ENCODE data around the gene SLC49A4.

SLC49A4 gene

DNA sequence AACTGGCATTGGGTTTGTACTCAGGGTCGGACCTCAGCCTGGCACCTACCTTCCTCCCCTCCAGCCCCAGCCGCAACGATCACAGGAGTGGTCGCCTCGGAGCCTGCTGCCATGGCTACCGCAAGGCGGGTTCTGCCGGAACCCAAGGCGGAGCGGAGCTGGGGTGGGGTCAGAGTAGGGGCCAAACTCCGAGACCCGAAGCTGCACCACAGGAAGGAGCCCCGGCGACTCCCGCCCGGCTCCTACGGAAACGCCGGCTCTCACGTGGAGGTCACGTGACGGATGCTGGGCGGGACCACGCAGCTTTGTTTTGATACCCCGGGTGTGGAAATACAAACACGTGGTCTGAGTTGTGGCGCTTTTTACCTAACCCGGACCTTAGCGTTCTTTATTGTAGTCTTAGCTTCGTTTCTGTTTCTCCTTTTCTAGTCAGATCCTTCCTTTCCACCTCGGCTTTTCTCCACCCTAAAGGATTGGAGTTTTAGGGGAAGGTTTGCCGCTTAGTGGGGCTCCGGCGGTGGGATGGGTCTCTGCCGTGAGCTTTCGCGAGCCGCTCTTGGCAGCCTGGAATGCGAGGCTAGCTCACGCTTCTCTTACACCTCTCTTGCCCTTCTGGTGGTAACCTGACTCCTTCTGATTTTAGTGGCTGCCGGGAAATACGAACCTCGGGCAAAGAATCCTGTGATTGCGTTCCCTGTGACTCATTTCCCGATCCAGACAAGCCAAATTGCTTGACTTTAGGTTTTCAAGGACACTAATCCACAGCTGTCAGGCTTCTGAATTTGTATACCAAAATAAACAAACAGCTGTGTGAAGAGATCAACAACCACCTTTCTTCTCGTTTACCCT is 1.1 kb upstream of the SLC49A4 start, which contains the start of gene HSPBAP1:
Gene HSPBAP1, minus strand, starts transcription at position 264 of the 849 bp plus-strand sequence. Its CDS starts 151 bp downstream, at position 113.
- ATAC-seq (replicated peaks; ENCODE audit: extremely low read depth, poor library complexity, severe bottlenecking) (peak; percentile 78), DNase-seq (ENCODE audit: low spot score in 2 of 2) (peak; percentile 81)
- Mint-ChIP-seq H3K27ac (ENCODE audit: low read depth) (peak within 1 kb of the TSS; percentile 93), H3K4me3 (no peak within 1 kb of the TSS), H3K4me1 (peaks cover 27% of the 10 kb centered on the region), H3K36me3 (ENCODE audit: insufficient read depth) (peaks cover 11% of the 10 kb centered on the region), H3K9me3 (no peaks in the 10 kb centered on the region), H3K27me3 (no peaks in the 10 kb centered on the region)

GRCh38 chr3:122794483-122794778 is 438 bp upstream of the SLC49A4 start:
- peaks cover 27% of the 10 kb centered on the region for H3K4me1 Mint-ChIP-seq
- peaks cover 11% of the 10 kb centered on the region for H3K36me3 Mint-ChIP-seq (ENCODE audit: insufficient read depth)
- H3K9me3 Mint-ChIP-seq = no peaks in the 10 kb centered on the region
- no peaks in the 10 kb centered on the region for H3K27me3 Mint-ChIP-seq
- no peak for DNase-seq (ENCODE audit: low spot score in 2 of 2)
- H3K4me3 Mint-ChIP-seq = no peak overlapping the region
- ATAC-seq (replicated peaks; ENCODE audit: extremely low read depth, poor library complexity, severe bottlenecking) = no peak
- H3K27ac Mint-ChIP-seq (ENCODE audit: low read depth) = peak overlapping the region; percentile 93

DNA sequence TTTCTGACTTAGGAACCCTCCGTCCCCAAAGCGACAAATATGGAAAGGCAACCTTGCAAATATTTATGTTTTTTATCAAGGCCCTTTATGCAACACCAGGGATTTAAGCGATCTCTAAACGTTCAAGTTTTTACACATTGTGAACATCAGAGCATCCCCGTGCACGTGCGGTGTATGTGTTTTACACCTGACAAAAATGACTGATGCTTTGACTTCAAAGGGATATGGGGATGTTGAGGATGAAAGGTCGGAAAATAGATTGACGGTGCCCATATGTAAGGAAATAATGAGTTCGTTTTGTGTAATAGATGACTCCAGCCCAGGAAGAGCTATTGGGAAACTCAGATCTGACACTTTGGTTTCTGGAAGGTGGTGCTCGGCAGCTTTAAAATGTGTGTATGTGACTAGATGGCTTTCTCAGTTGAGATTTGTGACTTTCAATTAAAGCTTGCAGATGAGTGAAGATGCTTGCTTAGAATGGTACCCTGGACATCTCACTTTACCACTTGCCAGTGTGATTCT is 866 bp downstream of the SLC49A4 start:
- ATAC-seq (replicated peaks; ENCODE audit: extremely low read depth, poor library complexity, severe bottlenecking) = no peak
- Mint-ChIP-seq H3K27ac (ENCODE audit: low read depth) (peak overlapping the region; percentile 32), H3K4me3 (no peak overlapping the region), H3K9me3 (no peaks in the 10 kb centered on the region), H3K4me1 (peaks cover 27% of the 10 kb centered on the region), H3K36me3 (ENCODE audit: insufficient read depth) (peaks cover 11% of the 10 kb centered on the region), H3K27me3 (no peaks in the 10 kb centered on the region)
- no peak for DNase-seq (ENCODE audit: low spot score in 2 of 2)

DNA sequence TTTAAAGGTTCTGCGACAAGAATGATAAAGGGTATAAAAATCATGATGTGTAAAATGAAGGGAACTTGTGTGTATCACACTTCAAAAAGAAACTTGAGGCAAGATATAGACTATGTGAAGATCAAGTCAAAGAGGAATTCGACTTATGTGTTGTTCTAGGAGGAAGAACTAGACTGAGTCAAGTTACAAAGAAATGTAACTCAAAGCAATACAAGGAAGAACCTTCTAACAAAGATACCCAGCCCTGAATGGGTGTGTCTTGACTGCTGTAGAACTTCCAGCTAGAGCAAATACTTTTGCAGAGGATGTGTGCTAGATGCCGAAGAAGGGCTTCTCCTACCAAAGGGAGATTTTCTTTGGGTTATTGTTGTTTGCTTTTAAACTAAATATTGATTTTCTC is 2.4 kb downstream of the SLC49A4 start:
- DNase-seq (ENCODE audit: low spot score in 2 of 2) (no peak), ATAC-seq (replicated peaks; ENCODE audit: extremely low read depth, poor library complexity, severe bottlenecking) (no peak)
- Mint-ChIP-seq H3K4me1 (peaks cover 29% of the 10 kb centered on the region), H3K36me3 (ENCODE audit: insufficient read depth) (peaks cover 11% of the 10 kb centered on the region), H3K9me3 (no peaks in the 10 kb centered on the region), H3K27ac (ENCODE audit: low read depth) (no peak overlapping the region), H3K27me3 (no peaks in the 10 kb centered on the region), H3K4me3 (no peak overlapping the region)

GRCh38 chr3:122799322-122799721 is 4.5 kb downstream of the SLC49A4 start:
- H3K9me3 Mint-ChIP-seq = no peaks in the 10 kb centered on the region
- H3K27me3 Mint-ChIP-seq = no peaks in the 10 kb centered on the region
- no peak overlapping the region for H3K27ac Mint-ChIP-seq (ENCODE audit: low read depth)
- peaks cover 34% of the 10 kb centered on the region for H3K4me1 Mint-ChIP-seq
- peaks cover 4% of the 10 kb centered on the region for H3K36me3 Mint-ChIP-seq (ENCODE audit: insufficient read depth)
- H3K4me3 Mint-ChIP-seq = no peak overlapping the region
- ATAC-seq (replicated peaks; ENCODE audit: extremely low read depth, poor library complexity, severe bottlenecking) = no peak
- no peak for DNase-seq (ENCODE audit: low spot score in 2 of 2)

GRCh38 chr3:122800031-122800430 is 5.2 kb downstream of the SLC49A4 start:
- H3K27ac Mint-ChIP-seq (ENCODE audit: low read depth) = no peak overlapping the region
- peaks cover 30% of the 10 kb centered on the region for H3K4me1 Mint-ChIP-seq
- H3K4me3 Mint-ChIP-seq = no peak overlapping the region
- DNase-seq (ENCODE audit: low spot score in 2 of 2) = no peak
- H3K36me3 Mint-ChIP-seq (ENCODE audit: insufficient read depth) = peaks cover 2% of the 10 kb centered on the region
- H3K27me3 Mint-ChIP-seq = no peaks in the 10 kb centered on the region
- ATAC-seq (replicated peaks; ENCODE audit: extremely low read depth, poor library complexity, severe bottlenecking) = no peak
- no peaks in the 10 kb centered on the region for H3K9me3 Mint-ChIP-seq

DNA sequence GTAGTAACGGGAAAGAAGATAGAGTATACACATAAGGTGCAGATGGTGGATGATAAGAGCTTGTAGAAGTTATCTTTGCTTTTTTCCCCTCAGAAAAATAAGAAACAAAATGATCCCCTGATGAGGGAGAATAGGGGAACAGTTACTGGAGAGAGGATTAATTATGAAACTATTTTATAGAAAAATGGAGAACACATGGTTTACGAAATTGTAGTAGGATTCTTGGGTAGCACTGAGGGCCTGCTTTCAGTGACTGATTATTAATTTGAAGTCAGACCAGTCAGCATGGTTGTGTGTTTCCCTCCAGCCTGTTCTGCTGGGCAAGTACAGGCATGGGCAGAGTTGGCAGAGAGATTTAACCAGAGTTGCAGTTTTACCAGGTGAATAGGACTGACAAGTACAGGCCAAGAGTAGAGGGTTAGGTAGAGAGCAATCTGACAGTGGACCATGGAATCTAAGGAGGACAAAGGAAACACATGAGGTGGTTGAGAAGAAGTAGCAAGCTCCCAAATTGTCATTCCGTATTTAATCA is 5.9 kb downstream of the SLC49A4 start:
- no peak overlapping the region for H3K27ac Mint-ChIP-seq (ENCODE audit: low read depth)
- DNase-seq (ENCODE audit: low spot score in 2 of 2) (no peak), ATAC-seq (replicated peaks; ENCODE audit: extremely low read depth, poor library complexity, severe bottlenecking) (no peak)
- H3K4me1 Mint-ChIP-seq = peaks cover 26% of the 10 kb centered on the region
- peaks cover 2% of the 10 kb centered on the region for H3K36me3 Mint-ChIP-seq (ENCODE audit: insufficient read depth)
- no peaks in the 10 kb centered on the region for H3K9me3 Mint-ChIP-seq
- no peak overlapping the region for H3K4me3 Mint-ChIP-seq
- H3K27me3 Mint-ChIP-seq = no peaks in the 10 kb centered on the region

- no peaks in the 10 kb centered on the region for H3K27me3 Mint-ChIP-seq
- H3K27ac Mint-ChIP-seq (ENCODE audit: low read depth) = no peak overlapping the region
- ATAC-seq (replicated peaks; ENCODE audit: extremely low read depth, poor library complexity, severe bottlenecking) (no peak), DNase-seq (ENCODE audit: low spot score in 2 of 2) (no peak)
- no peak overlapping the region for H3K4me3 Mint-ChIP-seq
- H3K4me1 Mint-ChIP-seq = peaks cover 14% of the 10 kb centered on the region
- no peaks in the 10 kb centered on the region for H3K9me3 Mint-ChIP-seq
- peaks cover 2% of the 10 kb centered on the region for H3K36me3 Mint-ChIP-seq (ENCODE audit: insufficient read depth)
Measured at GRCh38 chr3:122802323-122802722, 7.5 kb downstream of the SLC49A4 start.

DNA sequence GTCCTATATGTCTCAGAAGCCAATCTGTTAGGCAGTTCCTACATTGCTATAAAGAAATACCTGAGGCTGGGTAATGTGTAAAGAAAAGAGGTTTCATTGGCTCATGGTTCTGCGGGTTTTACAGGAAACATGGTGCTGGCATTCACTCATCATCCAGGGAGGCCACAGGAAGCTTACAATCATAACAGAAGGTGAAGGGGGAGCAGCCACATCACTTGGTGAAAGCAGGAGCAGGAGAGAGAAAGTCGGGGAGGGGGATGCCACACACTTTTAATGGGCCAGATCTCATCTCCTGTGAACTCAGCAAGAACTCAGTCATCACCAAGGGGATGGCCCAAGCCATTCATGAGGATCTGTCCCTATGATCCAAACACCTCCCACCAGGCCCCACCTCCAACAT is 9.1 kb downstream of the SLC49A4 start:
- H3K27ac Mint-ChIP-seq (ENCODE audit: low read depth) = no peak overlapping the region
- no peaks in the 10 kb centered on the region for H3K9me3 Mint-ChIP-seq
- ATAC-seq (replicated peaks; ENCODE audit: extremely low read depth, poor library complexity, severe bottlenecking) (no peak), DNase-seq (ENCODE audit: low spot score in 2 of 2) (no peak)
- peaks cover 13% of the 10 kb centered on the region for H3K4me1 Mint-ChIP-seq
- H3K36me3 Mint-ChIP-seq (ENCODE audit: insufficient read depth) = peaks cover 2% of the 10 kb centered on the region
- H3K27me3 Mint-ChIP-seq = no peaks in the 10 kb centered on the region
- H3K4me3 Mint-ChIP-seq = no peak overlapping the region

- H3K4me1 Mint-ChIP-seq = no peaks in the 10 kb centered on the region
- peaks cover 6% of the 10 kb centered on the region for H3K36me3 Mint-ChIP-seq (ENCODE audit: insufficient read depth)
- ATAC-seq (replicated peaks; ENCODE audit: extremely low read depth, poor library complexity, severe bottlenecking) (no peak), DNase-seq (ENCODE audit: low spot score in 2 of 2) (no peak)
- no peaks in the 10 kb centered on the region for H3K9me3 Mint-ChIP-seq
- no peak overlapping the region for H3K4me3 Mint-ChIP-seq
- H3K27ac Mint-ChIP-seq (ENCODE audit: low read depth) = no peak overlapping the region
- no peaks in the 10 kb centered on the region for H3K27me3 Mint-ChIP-seq
Measured at GRCh38 chr3:122810734-122811133, 15.9 kb downstream of the SLC49A4 start.

DNA sequence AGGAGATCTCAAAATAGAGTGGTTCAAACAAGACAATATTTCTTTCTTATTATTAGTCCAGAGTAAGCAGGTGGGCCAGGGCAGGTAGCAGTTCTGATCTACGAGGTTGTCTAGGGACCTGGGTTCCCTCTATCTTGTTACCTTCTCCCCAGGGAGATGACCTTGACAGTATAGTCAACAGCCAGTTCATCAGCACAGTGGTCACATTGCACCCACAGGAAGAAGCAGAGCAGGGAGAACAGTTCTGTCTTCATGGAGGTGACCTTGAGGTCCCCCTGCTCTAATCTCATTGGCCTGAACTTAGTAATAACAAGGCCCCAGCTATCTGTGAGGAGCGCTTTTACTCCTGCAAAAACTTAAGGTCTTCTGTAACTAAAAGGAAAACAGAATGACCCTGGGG is 21.7 kb downstream of the SLC49A4 start:
- Mint-ChIP-seq H3K4me3 (no peak overlapping the region), H3K36me3 (ENCODE audit: insufficient read depth) (peaks cover 8% of the 10 kb centered on the region), H3K27ac (ENCODE audit: low read depth) (no peak overlapping the region), H3K9me3 (no peaks in the 10 kb centered on the region), H3K27me3 (no peaks in the 10 kb centered on the region), H3K4me1 (no peaks in the 10 kb centered on the region)
- DNase-seq (ENCODE audit: low spot score in 2 of 2) = no peak
- no peak for ATAC-seq (replicated peaks; ENCODE audit: extremely low read depth, poor library complexity, severe bottlenecking)

GRCh38 chr3:122824465-122825381 is 29.9 kb downstream of the SLC49A4 start:
- no peaks in the 10 kb centered on the region for H3K9me3 Mint-ChIP-seq
- H3K27ac Mint-ChIP-seq (ENCODE audit: low read depth) = no peak overlapping the region
- ATAC-seq (replicated peaks; ENCODE audit: extremely low read depth, poor library complexity, severe bottlenecking) = no peak
- no peaks in the 10 kb centered on the region for H3K4me1 Mint-ChIP-seq
- H3K27me3 Mint-ChIP-seq = no peaks in the 10 kb centered on the region
- no peak for DNase-seq (ENCODE audit: low spot score in 2 of 2)
- no peak overlapping the region for H3K4me3 Mint-ChIP-seq
- peaks cover 4% of the 10 kb centered on the region for H3K36me3 Mint-ChIP-seq (ENCODE audit: insufficient read depth)
